HG02938 (cell line): ENCODE results near the gene DDC.

ENCODE experiments used
- ATAC-seq: cut with Tn5 transposase; IDR thresholded peaks from one replicate; pipeline ENCODE4 v1.9.1; 2021; ENCODE audit warnings: mild to moderate bottlenecking, moderate library complexity; ENCODE audit not compliant: unreplicated experiment

DDC gene

GRCh38 chr7:50488379-50488778, 76.8 kb downstream of the DDC start:
- ATAC-seq = no peak

GRCh38 chr7:50486512-50486911, 78.7 kb downstream of the DDC start:
- no peak for ATAC-seq

- no peak for ATAC-seq
These were observed 83.3 kb downstream of the DDC start for GRCh38 chr7:50481867-50482266.

- ATAC-seq = no peak
These were observed 84.4 kb downstream of the DDC start for GRCh38 chr7:50480797-50481196.

- ATAC-seq = no peak
These were observed 85.3 kb downstream of the DDC start for GRCh38 chr7:50479743-50480517.

GRCh38 chr7:50477640-50478039, 87.6 kb downstream of the DDC start:
- no peak for ATAC-seq

GRCh38 chr7:50476953-50477625, 88.1 kb downstream of the DDC start:
- no peak for ATAC-seq

- peak; percentile 44 for ATAC-seq
These were observed 89.9 kb downstream of the DDC start for GRCh38 chr7:50475340-50475739.

GRCh38 chr7:50474382-50475160, 90.6 kb downstream of the DDC start:
- ATAC-seq = no peak

GRCh38 chr7:50473531-50473930, 91.7 kb downstream of the DDC start:
- ATAC-seq = no peak

GRCh38 chr7:50472427-50472826, 92.8 kb downstream of the DDC start:
- ATAC-seq = no peak

- ATAC-seq = no peak
These were observed 93.2 kb downstream of the DDC start for GRCh38 chr7:50471970-50472369.

GRCh38 chr7:50470250-50471163, 94.7 kb downstream of the DDC start:
- no peak for ATAC-seq

- no peak for ATAC-seq
These were observed 96.0 kb downstream of the DDC start for GRCh38 chr7:50469181-50469580.

GRCh38 chr7:50467817-50468610, 97.2 kb downstream of the DDC start:
- peak; percentile 84 for ATAC-seq

GRCh38 chr7:50466815-50467585, 98.2 kb downstream of the DDC start:
- no peak for ATAC-seq

GRCh38 chr7:50463035-50463434, 102.2 kb downstream of the DDC start:
- no peak for ATAC-seq

GRCh38 chr7:50462361-50462760, 102.8 kb downstream of the DDC start:
- no peak for ATAC-seq

GRCh38 chr7:50461695-50462094, 103.5 kb downstream of the DDC start:
- no peak for ATAC-seq
